Epithelial cell of esophagus (primary cell): ENCODE data around the gene TLCD3B.
"Not testable (repeated sequence)": the region's sequence is repeated elsewhere in the genome, so short reads cannot be mapped to it uniquely, and the experiment has no call there.

ENCODE experiments used
- DNase-seq: peaks from one replicate; pipeline ENCODE4 v3.0.0; 2010; ENCODE audit warnings: low read depth
- H3K4me3 ChIP-seq: 2 replicates; pipeline ENCODE4 v1.5.1; 2011; ENCODE audit warnings: mild to moderate bottlenecking, low read length, control low read depth
- TF ChIP-seq, protein P1 (sequence below): IDR thresholded peaks from 2 replicates; pipeline ENCODE4 v1.5.1; 2011; ENCODE audit warnings: low read depth, mild to moderate bottlenecking, low read length, control low read depth, inconsistent platforms; ENCODE audit not compliant: insufficient read depth; ENCODE audit errors: missing control alignments

TLCD3B gene

DNA sequence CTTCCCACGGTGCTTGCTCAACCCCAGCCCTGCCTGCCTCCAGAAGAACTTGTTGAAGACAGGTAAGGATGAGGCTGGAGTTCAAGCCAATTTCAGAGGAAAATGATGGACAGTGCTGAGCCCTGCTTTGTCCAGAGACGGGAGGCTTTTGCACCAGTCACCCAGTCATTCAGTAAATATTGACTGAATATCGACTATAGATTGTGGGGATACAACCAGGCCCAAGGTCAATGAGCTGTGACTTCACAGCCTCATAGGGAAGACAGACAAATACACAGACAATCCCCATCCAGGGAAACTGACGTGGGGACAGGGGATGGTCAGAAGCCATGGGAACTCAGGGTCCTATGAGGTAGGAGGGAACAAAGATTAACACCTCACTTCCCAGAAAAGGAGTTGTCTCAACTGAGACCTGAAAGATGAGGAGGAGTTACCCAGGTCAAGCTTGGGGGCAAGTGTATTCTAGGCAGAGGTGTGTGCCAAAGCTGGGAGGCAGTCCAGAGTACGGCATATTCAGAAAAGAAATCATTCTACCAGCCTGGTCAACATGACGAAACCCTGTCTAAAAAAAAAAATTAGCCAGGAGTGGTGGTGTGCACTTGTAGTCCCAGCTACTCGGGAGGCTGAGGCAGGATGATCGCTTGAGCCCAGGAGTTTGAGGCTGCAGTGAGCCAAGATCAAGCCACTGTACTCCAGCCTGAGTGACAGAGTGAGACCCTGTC, 14.4 kb downstream of the TLCD3B start:
- H3K4me3 ChIP-seq, result no peak overlapping the region
- DNase-seq, result no peak
- TF ChIP-seq, protein P1, sequence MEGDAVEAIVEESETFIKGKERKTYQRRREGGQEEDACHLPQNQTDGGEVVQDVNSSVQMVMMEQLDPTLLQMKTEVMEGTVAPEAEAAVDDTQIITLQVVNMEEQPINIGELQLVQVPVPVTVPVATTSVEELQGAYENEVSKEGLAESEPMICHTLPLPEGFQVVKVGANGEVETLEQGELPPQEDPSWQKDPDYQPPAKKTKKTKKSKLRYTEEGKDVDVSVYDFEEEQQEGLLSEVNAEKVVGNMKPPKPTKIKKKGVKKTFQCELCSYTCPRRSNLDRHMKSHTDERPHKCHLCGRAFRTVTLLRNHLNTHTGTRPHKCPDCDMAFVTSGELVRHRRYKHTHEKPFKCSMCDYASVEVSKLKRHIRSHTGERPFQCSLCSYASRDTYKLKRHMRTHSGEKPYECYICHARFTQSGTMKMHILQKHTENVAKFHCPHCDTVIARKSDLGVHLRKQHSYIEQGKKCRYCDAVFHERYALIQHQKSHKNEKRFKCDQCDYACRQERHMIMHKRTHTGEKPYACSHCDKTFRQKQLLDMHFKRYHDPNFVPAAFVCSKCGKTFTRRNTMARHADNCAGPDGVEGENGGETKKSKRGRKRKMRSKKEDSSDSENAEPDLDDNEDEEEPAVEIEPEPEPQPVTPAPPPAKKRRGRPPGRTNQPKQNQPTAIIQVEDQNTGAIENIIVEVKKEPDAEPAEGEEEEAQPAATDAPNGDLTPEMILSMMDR, result no peak

DNA sequence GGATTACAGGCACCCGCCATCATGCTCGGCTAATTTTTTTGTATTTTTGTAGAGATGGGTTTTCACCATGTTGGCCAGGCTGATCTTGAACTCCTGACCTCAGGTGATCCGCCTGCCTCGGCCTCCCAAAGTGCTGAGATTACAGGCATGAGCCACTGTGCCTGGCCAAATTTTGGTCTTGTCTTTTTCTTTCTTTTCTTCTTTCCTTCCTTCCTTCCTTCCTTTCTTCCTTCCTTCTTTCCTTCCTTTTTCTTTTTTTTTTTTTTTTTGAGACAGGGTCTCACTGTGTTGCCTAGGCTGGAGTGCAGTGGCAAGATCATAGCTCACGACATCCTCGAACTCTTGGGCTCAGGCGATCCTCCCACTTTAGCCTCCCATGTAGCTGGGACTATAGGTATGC, 15.6 kb downstream of the TLCD3B start:
- DNase-seq, H3K4me3 ChIP-seq: not testable (repeated sequence)

DNA sequence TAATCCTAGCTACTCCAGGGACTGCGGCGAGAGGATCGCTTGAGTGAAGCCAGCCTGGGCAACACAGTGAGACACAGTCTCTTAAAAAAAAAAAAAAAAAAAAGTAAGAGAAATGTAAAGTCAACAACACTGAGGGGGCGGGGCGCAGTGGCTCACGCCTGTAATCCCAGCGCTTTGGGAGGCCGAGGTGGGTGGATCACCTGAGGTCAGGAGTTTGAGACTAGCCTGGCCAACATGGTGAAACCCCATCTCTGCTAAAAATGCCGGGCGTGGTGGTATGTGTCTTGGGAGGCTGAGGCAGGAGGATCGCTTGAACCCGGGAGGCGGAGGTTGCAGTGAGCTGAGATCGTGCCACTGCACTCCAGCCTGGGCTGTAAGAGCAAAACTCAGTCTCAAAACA, 18.5 kb downstream of the TLCD3B start:
- DNase-seq, H3K4me3 ChIP-seq: not testable (repeated sequence)

DNA sequence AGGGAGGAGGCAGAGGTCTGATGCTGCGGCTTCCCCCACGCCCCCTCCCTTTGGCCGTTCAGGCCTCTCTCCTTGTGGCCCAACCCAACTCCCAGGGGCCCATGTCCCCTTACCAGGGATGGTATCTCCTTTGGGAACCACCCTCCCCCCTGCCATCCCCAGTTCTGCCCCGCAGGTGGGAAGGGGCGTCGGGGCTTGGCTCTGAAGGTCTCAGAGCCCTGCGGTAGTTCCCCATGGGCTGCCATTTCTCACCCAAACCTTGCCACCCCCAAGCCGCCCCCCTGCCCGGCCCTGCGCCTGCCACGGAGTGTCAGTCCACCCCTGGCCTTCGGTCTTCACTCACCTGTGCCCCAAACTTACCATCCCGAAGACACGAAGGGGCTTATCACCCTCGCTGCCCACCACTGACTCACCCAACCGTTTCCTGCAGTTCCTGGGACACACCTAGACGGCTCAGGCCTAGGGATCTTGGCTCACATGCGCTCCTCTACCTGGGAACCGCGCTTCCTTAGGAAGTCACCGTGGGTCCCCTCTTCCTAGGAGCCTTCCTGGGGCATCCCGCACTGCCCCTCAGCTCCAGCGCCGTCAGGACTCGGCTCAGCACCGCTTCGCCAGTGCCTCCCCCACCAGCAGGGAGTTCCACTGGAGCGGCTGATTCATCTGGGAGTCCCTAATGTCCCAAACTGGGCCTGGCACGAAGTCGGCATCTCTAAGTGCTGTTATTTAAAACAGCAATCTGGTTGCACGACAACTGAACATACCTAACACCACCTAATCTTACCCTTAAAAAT, 19.2 kb downstream of the TLCD3B start:
- TF ChIP-seq, protein P1, result no peak
- H3K4me3 ChIP-seq, result no peak overlapping the region
- DNase-seq, result no peak

DNA sequence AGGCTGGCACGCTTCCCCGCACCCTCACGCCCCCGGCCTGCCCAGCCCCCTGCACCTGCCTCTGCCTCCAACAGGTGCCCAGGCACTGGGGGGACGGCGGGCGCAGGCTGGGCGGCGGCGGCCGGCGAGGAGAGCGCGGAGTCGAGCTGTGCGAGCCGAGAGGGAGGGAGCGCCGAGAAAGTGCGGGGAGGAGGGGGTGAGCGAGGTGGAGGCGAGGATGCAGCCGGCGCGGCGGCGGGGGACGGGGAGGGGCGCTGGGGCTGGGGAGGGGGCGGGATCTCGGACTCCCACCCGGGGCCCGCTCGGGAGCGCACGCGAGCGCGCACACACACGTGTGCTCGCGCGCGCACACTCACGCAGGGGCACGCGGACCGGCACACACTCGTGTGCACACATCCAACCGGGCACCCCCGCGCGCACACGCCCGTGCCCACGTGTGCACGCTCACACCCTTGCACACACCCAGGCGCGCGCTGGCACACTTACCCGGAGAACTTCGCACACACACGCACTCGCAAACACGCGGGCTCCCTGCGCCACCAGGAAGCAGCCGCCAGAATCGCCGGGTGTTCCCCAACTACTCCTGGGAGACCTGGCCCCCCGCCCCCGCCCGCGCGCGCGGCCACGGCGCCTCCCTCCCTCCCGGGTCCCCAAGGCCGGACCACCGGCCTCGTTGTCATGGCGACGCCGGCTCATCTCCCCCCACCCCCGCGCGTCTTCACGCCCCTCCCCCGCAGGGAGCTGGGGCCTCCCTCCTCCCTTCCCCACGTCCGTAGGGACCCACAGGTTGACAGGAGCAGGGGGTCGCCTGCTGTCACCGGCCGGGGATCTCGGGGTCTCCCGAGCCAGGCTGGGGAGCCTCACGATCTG, 20.0 kb downstream of the TLCD3B start, which contains the start of gene DOC2A:
DOC2A (minus strand) TSS at position 184 of the 870 bp plus-strand sequence. CDS start 805 bp downstream, outside the sequence.
- H3K4me3 ChIP-seq, result peak within 1 kb of the TSS; percentile 25

DNA sequence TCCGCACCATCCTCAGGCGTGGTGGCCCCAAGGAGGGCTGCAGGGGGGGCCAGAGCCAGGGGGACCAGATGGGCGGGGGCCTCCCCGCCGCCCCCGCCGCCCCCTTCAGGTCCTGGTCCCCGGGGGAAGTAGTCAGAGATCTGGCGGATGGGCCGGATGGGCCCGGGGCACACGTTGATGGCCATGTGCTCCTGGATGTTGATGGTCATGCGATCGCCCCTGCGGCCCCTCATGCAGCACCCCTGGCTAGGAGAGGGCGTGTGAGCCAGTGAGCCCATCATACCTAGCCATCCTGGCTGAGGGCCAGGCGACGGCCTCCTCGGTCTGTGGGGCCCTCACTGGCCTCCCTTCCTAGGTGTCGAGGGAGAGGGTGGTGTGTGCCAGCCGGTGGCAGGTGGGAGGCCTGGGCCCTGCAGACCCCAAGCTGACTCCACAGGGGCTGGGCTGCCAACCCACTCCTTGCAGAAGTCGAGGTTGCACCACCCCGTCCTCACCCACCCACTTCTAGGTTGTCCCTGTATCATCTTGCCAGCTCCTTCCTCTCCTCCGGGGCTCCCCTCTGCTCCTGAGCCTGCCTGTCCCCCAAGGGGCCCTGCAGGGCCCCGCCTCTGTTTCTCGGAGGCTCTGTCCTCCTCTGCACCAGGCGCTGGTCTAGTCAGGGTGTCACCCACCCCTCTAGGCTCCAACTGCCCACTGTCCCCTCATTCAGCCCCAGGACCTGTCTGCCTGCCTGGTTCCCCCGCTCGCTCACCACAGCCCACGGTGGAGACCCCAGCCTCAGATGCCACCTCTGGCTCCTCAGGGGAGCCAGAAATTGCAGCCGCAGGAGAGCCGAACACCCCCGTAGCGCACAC, 20.9 kb downstream of the TLCD3B start:
- TF ChIP-seq, protein P1, result no peak
- H3K4me3 ChIP-seq, result no peak overlapping the region
- DNase-seq, result no peak

More for the DNA sequence above, 20.0 kb downstream of the TLCD3B start, which contains the start of gene DOC2A:
- TF ChIP-seq, protein P1, result no peak
- DNase-seq, result no peak
